PC-3 (cell line): ENCODE measurements around the gene IL17RA.

Experiments
- EZH2 ChIP-seq: fragments of 300-600 bp; sonication (generic); IDR thresholded peaks from one replicate; pipeline ENCODE4 v1.6.1; 2017; ENCODE audit warnings: antibody characterized with exemption, mild to moderate bottlenecking, low read length; ENCODE audit not compliant: unreplicated experiment
- EZH2phosphoT487 ChIP-seq: fragments of 300-600 bp; sonication (generic); IDR thresholded peaks from 2 replicates; pipeline ENCODE4 v1.6.1; 2018; ENCODE audit warnings: mild to moderate bottlenecking, antibody characterized with exemption, low read length, borderline replicate concordance
- TF ChIP-seq, protein P1 (sequence below): fragments of 300-600 bp; sonication (generic); conservative IDR thresholded peaks from 2 replicates; pipeline ENCODE4 v1.5.1; 2017; ENCODE audit warnings: antibody characterized with exemption, low read depth, mild to moderate bottlenecking, low read length

DNA sequence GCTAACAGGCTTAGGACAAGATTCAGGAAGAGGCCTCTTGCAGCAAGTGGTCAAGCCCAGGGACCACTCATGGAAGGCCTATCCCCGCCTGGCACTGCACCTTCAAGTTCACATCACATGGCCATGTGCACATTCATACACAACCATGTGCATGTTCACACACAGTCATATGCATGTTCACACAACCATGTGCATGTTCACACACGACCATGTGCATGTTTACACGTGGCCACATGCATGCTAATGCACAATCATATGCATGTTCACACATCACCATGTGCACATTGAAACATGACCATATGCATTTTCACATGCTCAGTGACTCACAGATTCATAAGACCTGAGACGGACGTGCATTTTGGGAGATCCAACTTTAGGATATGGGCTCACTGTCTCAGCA, 28.7 kb upstream of the IL17RA start:
- TF ChIP-seq, protein P1, sequence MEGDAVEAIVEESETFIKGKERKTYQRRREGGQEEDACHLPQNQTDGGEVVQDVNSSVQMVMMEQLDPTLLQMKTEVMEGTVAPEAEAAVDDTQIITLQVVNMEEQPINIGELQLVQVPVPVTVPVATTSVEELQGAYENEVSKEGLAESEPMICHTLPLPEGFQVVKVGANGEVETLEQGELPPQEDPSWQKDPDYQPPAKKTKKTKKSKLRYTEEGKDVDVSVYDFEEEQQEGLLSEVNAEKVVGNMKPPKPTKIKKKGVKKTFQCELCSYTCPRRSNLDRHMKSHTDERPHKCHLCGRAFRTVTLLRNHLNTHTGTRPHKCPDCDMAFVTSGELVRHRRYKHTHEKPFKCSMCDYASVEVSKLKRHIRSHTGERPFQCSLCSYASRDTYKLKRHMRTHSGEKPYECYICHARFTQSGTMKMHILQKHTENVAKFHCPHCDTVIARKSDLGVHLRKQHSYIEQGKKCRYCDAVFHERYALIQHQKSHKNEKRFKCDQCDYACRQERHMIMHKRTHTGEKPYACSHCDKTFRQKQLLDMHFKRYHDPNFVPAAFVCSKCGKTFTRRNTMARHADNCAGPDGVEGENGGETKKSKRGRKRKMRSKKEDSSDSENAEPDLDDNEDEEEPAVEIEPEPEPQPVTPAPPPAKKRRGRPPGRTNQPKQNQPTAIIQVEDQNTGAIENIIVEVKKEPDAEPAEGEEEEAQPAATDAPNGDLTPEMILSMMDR, result no peak
- TF ChIP-seq EZH2, result no peak
- TF ChIP-seq EZH2phosphoT487, result no peak
